Kidney (tissue), 14 donors: ENCODE data around the gene CRB2. TPM values are rescaled to one million over a fixed set of nuclear protein-coding genes. Genes with fewer than 3 reads are reported as not detected.
A peak's percentile ranks its signal among the peaks of the same experiment; 100 is the strongest.

Experiments used
- DNase-seq, 5 donors: peaks; one replicate each; pipeline ENCODE4 v3.0.0-alpha.2; 2013 to 2020
- FAIRE-seq: peaks from 2 replicates; lab custom pipeline; 2012; peaks lifted over from hg19 to GRCh38; lab: Jason Lieb, UNC
- H3K27ac ChIP-seq, 2 donors: one replicate each; pipeline ENCODE4 v1.7.0; 2013; ENCODE audit warnings: low read depth in 2 of 2, low read length in 2 of 2, inconsistent platforms in 1 of 2
- H3K27me3 ChIP-seq: one replicate; pipeline ENCODE4 v1.7.1; 2013; ENCODE audit warnings: low read length, inconsistent platforms; ENCODE audit not compliant: control insufficient read depth, insufficient read depth
- H3K36me3 ChIP-seq, 3 donors: one replicate each; pipeline versions ENCODE4 v1.7.0 to v1.7.1; 2013; ENCODE audit warnings: low read length in 3 of 3, control low read depth in 1 of 3, inconsistent platforms in 1 of 3; ENCODE audit not compliant: insufficient read depth in 3 of 3, control insufficient read depth in 2 of 3
- H3K4me1 ChIP-seq, 3 donors: one replicate each; pipeline versions ENCODE4 v1.7.0 to v1.7.1; 2013; ENCODE audit warnings: low read length in 3 of 3, inconsistent platforms in 1 of 3, low read depth in 1 of 3; ENCODE audit not compliant: control insufficient read depth in 2 of 3, insufficient read depth in 2 of 3
- H3K4me3 ChIP-seq, 3 donors: one replicate each; pipeline versions ENCODE4 v1.7.0 to v1.8.1; 2013; ENCODE audit warnings: low read length in 3 of 3, control low read depth in 1 of 3, inconsistent platforms in 1 of 3
- H3K9ac ChIP-seq, 3 donors: one replicate each; pipeline versions ENCODE4 v1.7.0 to v1.7.1; 2013; ENCODE audit warnings: low read length in 3 of 3, control low read depth in 1 of 3, inconsistent platforms in 1 of 3
- H3K9me3 ChIP-seq, 3 donors: one replicate each; pipeline versions ENCODE4 v1.7.0 to v1.7.1; 2013; ENCODE audit warnings: low read length in 3 of 3, control low read depth in 1 of 3, inconsistent platforms in 1 of 3; ENCODE audit not compliant: control insufficient read depth in 2 of 3, insufficient read depth in 1 of 3
- intact Hi-C: fragments of 100-400 bp; cut with DNase I; formaldehyde crosslinking; loops from one replicate; pipeline ENCODE4 v1.11.1; 2022
- polyA plus RNA-seq: library from polyadenylated mRNA; stranded (reverse); fragments of 350-450 nt; fragmentation: Illumina TruSeq; extraction: RNeasy Lipid Tissue Mini Kit (QIAGEN cat#74804); gene quantifications from one replicate; pipeline ENCODE4 v1.2.3, GENCODE V29; 2014; ENCODE audit warnings: low read depth, low replicate concordance; ENCODE audit not compliant: insufficient read depth
- total RNA-seq: library from RNA; stranded (reverse); fragmentation: NEBNext Ultra II Directional; extraction: Animal tissue kit (Norgen Biotek cat#: 25700); gene quantifications from one replicate; pipeline ENCODE4 v1.2.1, GENCODE V29; 2021
- TF ChIP-seq, protein P1 (sequence below): IDR thresholded peaks from 3 replicates; pipeline ENCODE4 v1.5.1; 2012; ENCODE audit warnings: mild to moderate bottlenecking, moderate library complexity, borderline replicate concordance; ENCODE audit not compliant: insufficient read depth; ENCODE audit errors: extremely low read depth
- donor health status: control.
- donor health status: control.
- donor health status: control.
- donor health status: control.
- donor health status: control.
- donor health status: DM: yes; HTN: yes; CAD: no.
- donor health status: Normal renal cell carcinoma (clear cell type).

CRB2 gene
- total and polyA plus RNA-seq, 2 donors from 2014 or later, result 0.88 to 8.4 TPM

DNA sequence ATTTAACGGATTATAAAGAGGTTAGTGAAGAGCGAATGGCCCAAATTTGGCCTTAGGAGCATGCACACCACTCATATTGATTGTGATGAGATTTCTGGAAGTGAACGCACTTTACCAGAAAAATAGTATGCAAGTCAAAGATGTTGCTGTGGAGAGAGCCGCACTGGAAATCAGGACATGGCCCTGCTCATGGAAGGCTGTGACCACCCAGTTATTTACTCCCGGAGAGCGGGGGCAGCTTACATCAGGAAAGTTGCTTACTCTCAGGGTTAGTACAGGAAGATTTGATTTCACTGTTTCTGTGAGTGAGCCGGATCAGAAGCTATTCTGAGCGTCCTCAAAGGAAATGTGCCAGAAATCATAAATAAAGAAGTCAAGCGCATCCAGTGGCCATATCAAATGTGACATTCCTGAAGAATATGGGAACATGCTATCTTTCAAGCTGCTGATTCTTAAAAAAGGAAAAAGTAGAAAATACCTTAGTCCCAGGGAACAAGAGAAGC, 44.7 kb upstream of the CRB2 start:
- H3K9ac ChIP-seq, result no peak overlapping the region
- intact Hi-C loops, result no loop called here
- TF ChIP-seq, protein P1, sequence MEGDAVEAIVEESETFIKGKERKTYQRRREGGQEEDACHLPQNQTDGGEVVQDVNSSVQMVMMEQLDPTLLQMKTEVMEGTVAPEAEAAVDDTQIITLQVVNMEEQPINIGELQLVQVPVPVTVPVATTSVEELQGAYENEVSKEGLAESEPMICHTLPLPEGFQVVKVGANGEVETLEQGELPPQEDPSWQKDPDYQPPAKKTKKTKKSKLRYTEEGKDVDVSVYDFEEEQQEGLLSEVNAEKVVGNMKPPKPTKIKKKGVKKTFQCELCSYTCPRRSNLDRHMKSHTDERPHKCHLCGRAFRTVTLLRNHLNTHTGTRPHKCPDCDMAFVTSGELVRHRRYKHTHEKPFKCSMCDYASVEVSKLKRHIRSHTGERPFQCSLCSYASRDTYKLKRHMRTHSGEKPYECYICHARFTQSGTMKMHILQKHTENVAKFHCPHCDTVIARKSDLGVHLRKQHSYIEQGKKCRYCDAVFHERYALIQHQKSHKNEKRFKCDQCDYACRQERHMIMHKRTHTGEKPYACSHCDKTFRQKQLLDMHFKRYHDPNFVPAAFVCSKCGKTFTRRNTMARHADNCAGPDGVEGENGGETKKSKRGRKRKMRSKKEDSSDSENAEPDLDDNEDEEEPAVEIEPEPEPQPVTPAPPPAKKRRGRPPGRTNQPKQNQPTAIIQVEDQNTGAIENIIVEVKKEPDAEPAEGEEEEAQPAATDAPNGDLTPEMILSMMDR, result no peak
- H3K27ac ChIP-seq, result no peak overlapping the region
- no peaks in the 10 kb centered on the region for H3K9me3 ChIP-seq
- H3K36me3 ChIP-seq, result no peaks in the 10 kb centered on the region
- DNase-seq (peak in 4 of 5 donors; percentile 25 to 74 (median 57)), FAIRE-seq (no peak)
- no peak overlapping the region for H3K4me3 ChIP-seq
- H3K4me1 ChIP-seq, result no peaks in the 10 kb centered on the region
- H3K27me3 ChIP-seq, result no peaks in the 10 kb centered on the region

DNA sequence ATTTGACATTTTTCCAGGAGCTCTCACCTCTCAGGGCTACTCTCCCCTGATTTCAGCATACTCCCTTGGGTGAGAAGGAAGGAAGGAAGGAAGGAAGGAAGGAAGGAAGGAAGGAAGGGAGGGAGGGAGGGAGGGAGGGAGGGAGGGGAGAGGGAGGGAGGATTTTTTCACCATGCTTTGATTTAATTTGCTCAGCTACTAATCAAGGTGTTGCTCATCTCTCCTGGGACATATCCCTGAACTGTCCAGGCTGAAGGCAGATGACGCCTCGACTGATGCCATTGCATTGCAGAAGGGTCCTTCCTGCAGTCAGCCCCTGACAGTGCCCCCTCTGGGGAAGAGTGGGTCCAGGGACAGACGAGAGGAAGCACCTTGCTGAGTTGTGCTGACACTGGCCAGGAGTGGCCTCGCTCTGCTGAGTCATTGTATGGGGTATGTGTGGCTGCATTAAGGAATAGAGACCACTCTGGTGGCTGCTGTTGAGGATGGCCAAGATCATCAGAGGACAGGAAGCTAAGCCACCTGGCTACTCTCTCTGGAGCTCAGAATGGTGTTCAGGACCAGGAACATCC, 43.6 kb upstream of the CRB2 start:
- FAIRE-seq, result no peak
- H3K4me3 ChIP-seq, result no peak overlapping the region

DNA sequence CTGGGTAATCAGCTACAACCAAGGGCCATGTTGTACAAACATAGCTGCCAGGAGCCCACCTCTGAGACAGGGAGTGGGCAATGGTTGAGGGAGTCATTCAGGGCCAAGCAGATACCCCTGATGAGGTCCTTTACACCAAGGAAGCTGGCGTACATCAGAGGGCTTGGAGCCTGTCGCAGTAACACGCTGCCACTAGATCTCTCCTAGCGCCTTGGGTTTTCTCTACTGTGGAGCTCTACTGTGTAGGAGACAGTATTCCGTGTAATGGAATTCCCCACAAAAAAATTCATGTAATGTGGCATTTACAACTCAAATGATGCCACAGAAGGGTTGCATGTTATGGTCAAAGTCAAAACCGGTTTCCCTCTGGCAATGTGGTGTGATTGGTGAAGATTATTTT, 41.4 kb upstream of the CRB2 start:
- TF ChIP-seq, protein P1, result no peak
- no peaks in the 10 kb centered on the region for H3K36me3 ChIP-seq
- H3K4me1 ChIP-seq, result no peaks in the 10 kb centered on the region
- H3K27ac ChIP-seq, result no peak overlapping the region
- no peak for FAIRE-seq
- H3K9ac ChIP-seq, result no peak overlapping the region
- DNase-seq, result peak in 1 of 5 donors; percentile 27
- H3K27me3 ChIP-seq, result no peaks in the 10 kb centered on the region
- no peaks in the 10 kb centered on the region for H3K9me3 ChIP-seq
- intact Hi-C loops, result no loop called here
- no peak overlapping the region for H3K4me3 ChIP-seq

More for the DNA sequence above, 43.6 kb upstream of the CRB2 start:
- no peaks in the 10 kb centered on the region for H3K36me3 ChIP-seq
- no peaks in the 10 kb centered on the region for H3K4me1 ChIP-seq
- peak in 1 of 5 donors; percentile 34 for DNase-seq
- no peak overlapping the region for H3K9ac ChIP-seq
- H3K9me3 ChIP-seq, result no peaks in the 10 kb centered on the region
- TF ChIP-seq, protein P1, result no peak
- no peaks in the 10 kb centered on the region for H3K27me3 ChIP-seq
- intact Hi-C loops, result no loop called here
- H3K27ac ChIP-seq, result no peak overlapping the region
